GM19328 (cell line): Measurements from ENCODE around the gene ALDH9A1.

Experiments
- ATAC-seq: cut with Tn5 transposase; IDR thresholded peaks from one replicate; pipeline ENCODE4 v1.9.1; 2021; ENCODE audit warnings: mild to moderate bottlenecking, moderate library complexity; ENCODE audit not compliant: unreplicated experiment

Gene ALDH9A1

GRCh38 chr1:165628147-165628822 is 70.1 kb downstream of the ALDH9A1 start:
- no peak for ATAC-seq

- ATAC-seq = no peak
Observed at GRCh38 chr1:165624441-165624840, 73.9 kb downstream of the ALDH9A1 start.

GRCh38 chr1:165623624-165624023 is 74.7 kb downstream of the ALDH9A1 start:
- ATAC-seq = no peak

- ATAC-seq = no peak
Observed at GRCh38 chr1:165619647-165620151, 78.7 kb downstream of the ALDH9A1 start.

GRCh38 chr1:165616987-165617546 is 81.3 kb downstream of the ALDH9A1 start:
- no peak for ATAC-seq

- ATAC-seq = no peak
Observed at GRCh38 chr1:165616054-165616612, 82.2 kb downstream of the ALDH9A1 start.
